ENCODE measurements around the gene ZXDC. TPM values are rescaled to one million over a fixed set of nuclear protein-coding genes. Genes with fewer than 3 reads are reported as not detected.

ZXDC gene
- total RNA-seq, 1 donor from 2014 or later, result 74.4 TPM

- Histone ChIP-seq H3K27ac (no peak overlapping the region), H3K4me1 (no peaks in the 10 kb centered on the region), H3K4me3 (no peak overlapping the region), H3K36me3 (peaks cover 84 to 97% of the 10 kb centered on the region in 2 donors), H3K27me3 (no peaks in the 10 kb centered on the region), H3K9me3 (no peaks in the 10 kb centered on the region)
- DNase-seq (ENCODE audit: low spot score in 2 of 2), result no peak
- intact Hi-C loops (cut with DNase I), result no loop called here
- no peak for TF ChIP-seq CTCF (IDR thresholded peaks at IDR 0.05)
These were observed 12.2 kb downstream of the ZXDC start for GRCh38 chr3:126463521-126463920.

GRCh38 chr3:126461450-126462070 is 14.1 kb downstream of the ZXDC start:
- H3K27me3 ChIP-seq, result no peaks in the 10 kb centered on the region
- TF ChIP-seq CTCF (IDR thresholded peaks at IDR 0.05), result no peak
- no peaks in the 10 kb centered on the region for H3K4me1 ChIP-seq
- H3K27ac ChIP-seq, result no peak overlapping the region
- intact Hi-C loops (cut with DNase I), result no loop called here
- peaks cover 79 to 97% of the 10 kb centered on the region in 2 donors for H3K36me3 ChIP-seq
- DNase-seq (ENCODE audit: low spot score in 2 of 2), result no peak
- H3K9me3 ChIP-seq, result no peaks in the 10 kb centered on the region
- no peak overlapping the region for H3K4me3 ChIP-seq

- H3K9me3 ChIP-seq, result no peaks in the 10 kb centered on the region
These were observed 15.3 kb downstream of the ZXDC start for GRCh38 chr3:126460381-126460780.

GRCh38 chr3:126459763-126460127 is 15.9 kb downstream of the ZXDC start:
- H3K4me3 ChIP-seq, result no peak overlapping the region
- peaks cover 70 to 84% of the 10 kb centered on the region in 2 donors for H3K36me3 ChIP-seq
- H3K4me1 ChIP-seq, result no peaks in the 10 kb centered on the region
- DNase-seq (ENCODE audit: low spot score in 2 of 2), result no peak
- H3K27me3 ChIP-seq, result no peaks in the 10 kb centered on the region
- TF ChIP-seq CTCF (IDR thresholded peaks at IDR 0.05), result no peak
- intact Hi-C loops (cut with DNase I), result no loop called here
- H3K27ac ChIP-seq, result no peak overlapping the region
- no peaks in the 10 kb centered on the region for H3K9me3 ChIP-seq

More at GRCh38 chr3:126460381-126460780, 15.3 kb downstream of the ZXDC start:
- H3K4me1 ChIP-seq, result no peaks in the 10 kb centered on the region
- no peak for DNase-seq (ENCODE audit: low spot score in 2 of 2)
- TF ChIP-seq CTCF (IDR thresholded peaks at IDR 0.05), result no peak
- no peak overlapping the region for H3K4me3 ChIP-seq
- H3K36me3 ChIP-seq, result peaks cover 76 to 91% of the 10 kb centered on the region in 2 donors
- no peaks in the 10 kb centered on the region for H3K27me3 ChIP-seq
- no peak overlapping the region for H3K27ac ChIP-seq
- intact Hi-C loops (cut with DNase I), result no loop called here

- Histone ChIP-seq H3K4me3 (no peak overlapping the region), H3K27ac (no peak overlapping the region), H3K27me3 (no peaks in the 10 kb centered on the region), H3K36me3 (peaks cover 67 to 83% of the 10 kb centered on the region in 2 donors), H3K9me3 (no peaks in the 10 kb centered on the region), H3K4me1 (no peaks in the 10 kb centered on the region)
- intact Hi-C loops (cut with DNase I), result no loop called here
- DNase-seq (ENCODE audit: low spot score in 2 of 2), result no peak
- no peak for TF ChIP-seq CTCF (IDR thresholded peaks at IDR 0.05)
These were observed 16.5 kb downstream of the ZXDC start for GRCh38 chr3:126459111-126459762.

All from ascending aorta (tissue), 2 donors.